NCI-H748 treated with DMSO at 0.1 percent for 48 hours (cell line): ENCODE measurements around the gene COLEC11.
"Not testable (repeated sequence)": the region's sequence is repeated elsewhere in the genome, so short reads cannot be mapped to it uniquely, and the experiment has no call there.

ENCODE experiments used
- DNase-seq: peaks from one replicate; lab custom pipeline; 2025; lab: John Stamatoyannopoulos, UW

COLEC11 gene

DNA sequence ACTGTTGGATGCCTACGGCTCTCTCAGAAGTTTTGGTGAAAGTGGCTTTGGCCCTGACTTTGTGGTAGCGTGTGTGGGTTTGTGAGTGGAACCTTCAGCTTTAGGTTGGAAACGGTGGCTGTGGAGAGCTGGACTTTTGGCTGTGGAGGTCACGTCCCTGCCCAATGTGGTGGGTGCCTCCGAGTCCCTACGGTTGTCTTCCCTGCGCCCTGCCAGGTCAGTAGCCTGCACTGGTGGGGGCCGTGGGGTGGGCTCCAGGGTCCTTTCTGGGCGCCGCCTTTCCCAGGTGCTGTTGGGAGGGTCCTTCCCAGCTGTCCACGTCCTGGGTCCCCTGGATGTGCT lies 11.1 kb downstream of the COLEC11 start:
- DNase-seq = no peak

GRCh38 chr2:3606370-3607201 lies 11.7 kb downstream of the COLEC11 start:
- DNase-seq = no peak

DNA sequence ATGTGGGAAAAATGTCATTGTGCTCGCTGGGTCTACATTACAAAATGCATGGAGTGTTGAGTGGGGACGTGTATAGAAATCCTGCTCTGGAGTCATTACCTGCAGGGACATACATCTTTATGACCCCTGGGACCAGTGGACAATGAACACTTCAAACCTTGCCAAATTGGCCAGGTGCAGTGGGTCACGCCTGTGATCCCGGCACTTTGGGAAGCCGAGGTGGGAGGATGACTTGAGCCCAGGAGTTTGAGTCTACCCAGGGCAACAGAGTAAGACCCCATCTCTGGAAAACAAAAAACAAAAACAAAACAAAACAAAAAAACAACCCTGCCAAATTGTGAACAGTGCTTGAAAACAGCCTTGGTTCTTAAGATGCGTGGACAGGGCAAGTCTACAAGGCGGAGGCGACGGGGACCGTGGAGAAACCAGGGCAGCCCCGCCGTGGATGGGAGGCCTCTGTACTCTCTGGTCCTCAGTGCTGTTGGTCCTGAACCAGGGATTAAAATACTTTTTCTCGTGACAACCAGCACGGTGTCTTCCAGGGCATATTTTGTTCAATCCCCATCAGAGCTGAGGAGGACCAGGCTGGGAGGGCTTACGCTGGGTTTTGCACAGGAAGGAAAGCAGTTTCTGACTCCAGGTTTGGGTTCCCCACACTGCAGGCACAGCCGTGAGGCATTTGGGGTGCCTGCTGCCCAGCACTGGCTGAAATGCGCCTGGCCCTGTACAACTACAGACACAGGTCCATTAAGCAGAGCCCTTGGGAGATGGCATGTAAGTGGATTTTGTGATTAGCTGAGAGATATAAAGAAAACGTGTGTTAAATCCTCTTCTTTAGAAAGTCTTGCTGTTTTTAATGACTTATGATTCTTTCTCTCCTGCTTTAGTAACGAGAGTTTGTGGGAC lies 13.7 kb downstream of the COLEC11 start:
- DNase-seq = no peak

DNA sequence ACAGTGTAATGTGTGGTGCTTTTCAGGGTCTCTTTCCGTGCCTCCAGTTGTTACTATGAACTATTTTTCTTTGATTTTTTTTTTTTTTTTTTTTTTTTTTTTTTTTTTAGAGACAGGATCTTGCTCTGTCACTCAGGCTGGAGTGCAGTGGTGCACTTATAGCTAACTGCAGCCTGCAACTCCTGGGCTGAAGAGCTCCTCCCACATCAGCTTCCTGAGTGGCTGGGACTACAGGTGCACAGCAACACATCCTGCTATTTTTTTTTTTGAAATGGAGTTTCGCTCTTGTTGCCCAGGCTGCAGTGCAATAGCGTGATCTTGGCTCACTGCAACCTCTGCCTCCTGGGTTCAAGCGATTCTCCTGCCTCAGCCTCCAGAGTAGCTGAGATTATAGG lies 14.4 kb downstream of the COLEC11 start:
- not testable (repeated sequence) for DNase-seq

DNA sequence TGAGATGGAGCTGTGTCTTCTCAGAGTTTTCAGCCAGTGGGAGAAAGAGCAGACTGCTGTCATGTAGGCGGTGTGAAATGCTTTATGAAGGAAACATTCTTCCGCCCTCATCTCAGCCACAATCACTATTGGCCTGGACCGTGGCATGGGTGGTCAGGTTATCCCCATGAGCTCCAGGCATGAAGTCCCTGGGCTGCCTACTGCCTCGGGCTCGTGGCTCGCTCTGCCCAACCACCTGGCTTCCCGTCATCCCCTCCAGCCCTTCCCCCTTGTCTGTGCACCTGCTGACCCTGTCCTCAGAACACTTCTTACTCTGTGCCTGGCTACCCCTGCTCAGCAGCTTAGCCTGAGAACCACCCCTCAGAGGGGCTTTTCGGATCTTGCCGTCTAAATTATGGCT lies 15.5 kb downstream of the COLEC11 start:
- DNase-seq = no peak

DNA sequence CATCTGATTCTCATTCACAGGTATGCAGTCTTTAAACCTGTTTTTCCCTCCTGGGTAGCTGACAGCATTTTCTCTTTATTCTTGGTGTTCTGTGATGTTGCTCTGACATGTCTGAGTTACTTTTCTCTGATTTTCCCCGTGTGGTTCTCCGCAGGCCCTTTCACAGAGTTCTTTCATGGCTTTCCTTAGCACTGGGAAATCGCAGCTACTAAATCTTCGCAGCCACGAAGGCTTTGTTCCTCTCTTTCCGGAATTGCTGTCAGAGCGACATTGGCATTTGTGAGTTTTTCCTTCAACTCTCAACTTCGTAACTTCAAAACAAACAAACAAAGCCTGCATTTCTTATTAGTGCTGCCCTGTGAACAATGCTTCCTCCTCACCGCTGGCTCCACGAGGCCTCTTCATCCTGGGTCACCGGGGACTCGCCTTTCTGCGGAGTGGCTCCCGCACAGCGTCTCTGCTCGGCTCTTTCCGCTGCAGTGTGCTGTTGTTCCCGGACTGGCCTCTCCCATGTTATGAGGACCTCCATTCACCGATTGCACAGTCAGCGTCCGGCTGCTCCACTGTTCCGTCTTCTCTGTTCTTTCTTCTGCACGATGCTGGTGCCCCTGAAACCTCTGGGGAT lies 16.1 kb downstream of the COLEC11 start:
- no peak for DNase-seq

DNA sequence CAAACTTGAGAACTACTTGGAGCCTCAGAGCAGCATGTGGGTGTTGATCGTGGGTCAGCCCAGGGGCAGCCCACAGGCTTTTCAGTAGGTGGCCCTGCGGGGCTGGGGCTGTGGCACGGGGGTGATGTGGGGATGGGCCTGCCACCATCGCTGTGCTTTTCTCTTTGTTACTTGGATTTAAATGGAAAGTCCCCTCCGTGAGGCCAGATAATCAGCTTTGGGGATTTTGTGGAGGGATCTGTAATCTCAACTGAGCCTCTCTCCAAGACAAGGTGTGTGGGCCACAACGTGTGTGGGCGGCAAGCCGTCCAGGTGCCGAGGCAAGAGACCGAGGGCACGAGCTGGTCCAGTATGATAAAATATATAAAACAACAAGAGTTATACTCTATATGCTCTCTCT lies 16.7 kb downstream of the COLEC11 start:
- DNase-seq = no peak

DNA sequence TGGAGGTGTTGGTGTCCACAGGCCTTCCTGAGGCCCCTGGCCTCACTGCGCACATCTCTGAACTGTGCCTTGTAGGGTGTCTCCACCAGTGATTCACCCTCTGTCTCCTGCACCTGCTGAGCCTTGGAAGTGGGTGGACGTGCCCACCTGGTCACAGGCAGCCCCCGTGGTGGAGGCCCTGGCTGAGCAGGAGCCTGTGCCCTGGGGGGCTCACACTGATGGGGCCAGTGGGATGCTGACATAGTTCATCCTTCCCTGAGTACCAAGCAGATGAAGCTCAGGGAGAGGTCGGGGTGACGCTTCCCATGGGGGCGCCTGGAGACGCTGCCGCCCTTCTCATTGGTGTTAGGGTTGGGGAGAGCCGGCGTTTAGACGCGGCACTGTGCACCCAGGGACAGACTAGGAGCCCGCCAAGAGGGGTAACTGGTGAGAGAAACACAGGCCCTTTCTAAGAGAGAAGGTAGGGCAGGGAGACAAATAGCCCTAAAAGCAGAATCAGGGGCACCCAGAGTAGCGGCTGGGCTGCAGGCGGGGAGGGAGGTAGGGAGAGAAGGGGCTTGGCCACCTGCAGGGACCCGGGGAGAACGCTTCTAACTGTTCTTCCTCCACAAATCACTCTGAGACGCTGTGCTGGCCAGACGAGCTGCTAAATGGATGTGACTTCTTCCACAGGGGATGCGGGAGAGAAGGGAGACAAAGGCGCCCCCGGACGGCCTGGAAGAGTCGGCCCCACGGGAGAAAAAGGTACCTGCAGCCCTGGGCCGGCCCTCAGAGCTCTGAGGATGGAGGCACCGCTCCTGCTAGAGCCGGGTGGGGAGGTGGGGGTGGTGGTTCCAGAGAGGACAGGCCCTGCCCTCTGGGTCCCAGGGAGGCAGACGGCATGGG lies 18.0 kb downstream of the COLEC11 start:
- DNase-seq = no peak

DNA sequence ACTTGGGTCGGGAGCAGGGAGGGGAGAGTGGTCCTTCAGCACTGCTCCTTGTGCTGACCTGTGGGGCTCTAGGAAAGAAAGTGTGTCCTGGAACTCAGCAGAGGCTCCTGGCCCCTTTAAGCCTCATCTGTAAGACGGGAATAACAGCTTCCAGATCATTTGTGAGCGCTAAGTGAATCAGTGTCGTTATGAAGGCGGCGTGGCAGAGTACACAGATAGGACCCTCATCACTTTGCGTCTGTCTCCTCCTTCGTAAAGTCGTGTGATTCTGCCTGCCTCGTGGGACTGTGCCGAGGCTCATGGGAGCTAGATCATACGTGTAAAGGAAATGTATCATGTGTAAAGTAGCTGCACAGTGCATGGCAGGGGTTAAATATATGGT lies 18.6 kb downstream of the COLEC11 start:
- DNase-seq = no peak

DNA sequence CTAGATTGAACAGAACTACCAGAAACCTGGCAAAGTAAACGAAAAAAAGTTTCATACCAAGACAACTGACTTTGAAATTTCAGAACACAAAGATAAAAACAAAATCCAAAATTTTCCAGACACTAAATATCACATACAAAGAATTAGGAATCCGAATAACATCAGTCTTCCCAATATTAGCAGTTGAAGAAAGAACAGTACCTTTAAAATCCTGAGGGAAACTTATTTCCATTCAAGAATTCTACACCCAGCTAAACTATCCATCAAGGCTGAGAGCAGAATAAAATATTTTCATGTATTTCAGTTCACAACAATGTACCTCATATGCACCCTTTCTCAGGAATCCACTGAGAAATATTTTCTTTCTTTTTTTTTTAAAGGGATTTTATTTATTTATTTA lies 19.8 kb downstream of the COLEC11 start:
- DNase-seq = not testable (repeated sequence)

GRCh38 chr2:3615541-3616200 lies 20.8 kb downstream of the COLEC11 start:
- DNase-seq = not testable (repeated sequence)

DNA sequence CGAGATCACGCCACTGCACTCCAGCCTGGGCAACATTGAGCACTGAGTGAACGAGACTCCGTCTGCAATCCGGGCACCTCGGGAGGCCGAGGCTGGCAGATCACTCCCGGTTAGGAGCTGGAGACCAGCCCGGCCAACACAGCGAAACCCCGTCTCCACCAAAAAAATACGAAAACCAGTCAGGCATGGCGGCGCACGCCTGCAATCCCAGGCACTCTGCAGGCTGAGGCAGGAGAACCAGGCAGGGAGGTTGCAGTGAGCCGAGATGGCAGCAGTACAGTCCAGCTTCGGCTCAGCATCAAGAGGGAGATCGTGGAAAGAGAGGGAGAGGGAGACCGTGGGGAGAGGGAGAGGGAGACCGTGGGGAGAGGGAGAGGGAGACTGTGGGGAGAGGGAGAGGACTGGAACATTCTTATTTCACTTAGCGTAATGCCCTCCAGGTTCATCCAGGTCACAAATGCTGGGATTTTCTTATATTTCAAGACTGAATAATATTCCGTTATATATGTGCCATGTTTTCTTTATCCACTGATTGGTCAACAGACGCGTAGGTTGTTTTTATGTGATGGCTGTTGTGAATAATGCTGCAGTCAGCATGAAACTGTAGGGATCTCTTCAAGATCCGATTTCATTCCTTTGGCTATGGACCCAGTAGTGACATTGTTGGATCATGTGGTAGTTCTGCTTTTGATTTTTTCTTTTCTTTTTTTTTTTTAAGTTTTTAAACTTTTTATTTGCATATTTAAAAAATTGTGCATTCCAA lies 21.7 kb downstream of the COLEC11 start:
- not testable (repeated sequence) for DNase-seq

DNA sequence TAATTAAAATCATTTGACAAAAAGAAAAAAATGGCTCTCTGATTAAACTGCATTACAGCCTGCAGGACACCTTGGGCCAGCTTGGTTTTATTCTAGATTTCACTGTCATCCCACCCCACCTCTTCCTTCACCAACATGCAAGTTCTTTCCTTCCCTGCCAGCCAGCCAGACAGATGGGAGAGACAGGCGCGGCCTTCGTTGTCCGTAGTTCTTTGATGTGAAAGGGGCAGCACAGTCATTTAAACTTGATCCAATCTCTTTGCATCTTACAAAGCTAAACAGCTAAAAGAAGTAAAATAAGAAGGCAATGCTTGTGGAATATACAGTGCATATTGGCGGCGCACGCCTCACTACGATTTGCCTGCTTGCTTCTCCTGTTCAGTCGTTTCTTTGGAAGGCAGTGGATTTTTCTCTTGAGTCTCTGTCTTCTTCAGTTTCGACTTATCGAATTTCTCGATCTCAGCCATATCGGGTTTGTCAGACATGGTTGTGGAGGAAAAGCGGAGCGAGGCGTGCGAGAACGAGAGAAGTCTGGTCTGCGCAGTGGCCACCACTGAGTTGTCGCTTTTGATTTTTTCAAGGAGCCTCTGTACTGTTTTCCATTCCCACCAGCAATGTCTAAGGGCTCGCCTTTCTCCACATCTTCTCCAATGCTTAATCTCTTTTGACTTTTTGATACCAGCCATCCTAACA lies 22.4 kb downstream of the COLEC11 start:
- no peak for DNase-seq

- no peak for DNase-seq
Measured at GRCh38 chr2:3618367-3618766, 23.5 kb downstream of the COLEC11 start.

- no peak for DNase-seq
Measured at GRCh38 chr2:3619033-3619432, 24.1 kb downstream of the COLEC11 start.

- not testable (repeated sequence) for DNase-seq
Measured at GRCh38 chr2:3619661-3620060, 24.7 kb downstream of the COLEC11 start.

DNA sequence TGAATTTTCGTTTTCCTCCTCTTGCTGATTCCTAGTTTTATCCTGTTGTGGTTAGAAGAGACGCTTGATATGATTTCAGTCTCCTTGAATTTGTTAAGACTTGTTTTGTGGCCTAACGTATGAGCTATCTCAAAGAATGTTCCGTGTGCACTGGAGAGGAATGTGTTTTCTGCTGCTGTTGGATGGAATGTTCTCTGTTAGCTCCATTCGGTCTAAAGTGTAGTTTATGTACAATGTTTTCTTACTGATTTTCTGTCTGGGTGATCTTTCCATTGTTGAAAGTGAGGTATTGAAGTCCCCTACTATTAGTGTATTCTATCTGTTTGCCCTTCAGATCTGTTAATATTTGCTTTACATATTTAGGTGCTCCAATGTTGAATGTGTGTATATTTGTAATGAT lies 25.9 kb downstream of the COLEC11 start:
- DNase-seq = no peak

DNA sequence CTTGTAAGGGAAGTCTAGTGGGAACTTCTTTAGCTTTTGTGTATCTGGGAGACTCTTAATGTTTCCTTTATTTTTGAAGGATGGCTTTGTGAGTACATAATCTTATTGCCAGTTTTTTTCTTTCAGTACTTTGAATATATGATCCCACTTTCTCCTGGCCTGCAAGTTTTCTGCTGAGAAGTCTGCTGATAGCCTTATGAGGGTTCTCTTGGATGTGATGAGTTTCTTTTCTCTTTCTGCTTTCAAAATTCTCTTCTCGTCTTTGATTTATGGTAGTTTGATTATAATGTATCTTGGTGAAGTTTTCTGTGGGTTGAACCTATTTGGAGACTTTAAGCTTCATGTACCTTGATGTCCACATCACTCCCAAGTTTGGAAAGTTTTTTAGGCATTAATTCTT lies 28.1 kb downstream of the COLEC11 start:
- no peak for DNase-seq

- DNase-seq = no peak
Measured at GRCh38 chr2:3624059-3624794, 29.3 kb downstream of the COLEC11 start.
